K562 (cell line): ENCODE data around the gene ZNF569. TPM values are rescaled to one million over a fixed set of nuclear protein-coding genes. Genes with fewer than 3 reads are reported as not detected.

Source experiments
- CREB3L1 ChIP-seq: fragments of 450-650 bp; IDR thresholded peaks from 2 replicates; pipeline ENCODE4 v1.6.1; 2014; ENCODE audit warnings: low read depth, mild to moderate bottlenecking, moderate library complexity, borderline replicate concordance
- GABPB2 ChIP-seq: fragments of 250-450 bp; sonication (Bioruptor Pico); conservative IDR thresholded peaks from 2 replicates; pipeline ENCODE4 v1.5.1; 2021; ENCODE audit warnings: mild to moderate bottlenecking
- HSF4 ChIP-seq: fragments of 250-450 bp; sonication (Bioruptor Pico); IDR thresholded peaks from 2 replicates; pipeline ENCODE4 v2.1.2; 2022; ENCODE audit warnings: mild to moderate bottlenecking, moderate library complexity, borderline replicate concordance
- KLF13 ChIP-seq: fragments of 450-650 bp; IDR thresholded peaks from 2 replicates; pipeline ENCODE4 v1.6.1; 2016; ENCODE audit warnings: missing genetic modification characterization, low read depth, mild to moderate bottlenecking, missing compliant biosample characterization, moderate library complexity, borderline replicate concordance
- NR1H2 ChIP-seq: sonication (generic); formaldehyde crosslinking; IDR thresholded peaks from 2 replicates; pipeline ENCODE4 v1.4.0; 2020; ENCODE audit warnings: mild to moderate bottlenecking, missing genetic modification reagents
- OTX1 ChIP-seq: fragments of 450-650 bp; formaldehyde crosslinking; IDR thresholded peaks from 2 replicates; pipeline ENCODE4 v1.4.0; 2022; ENCODE audit warnings: mild to moderate bottlenecking
- PHF21A ChIP-seq: fragments of 450-650 bp; IDR thresholded peaks from 2 replicates; pipeline ENCODE4 v1.6.1; 2017; ENCODE audit warnings: low read depth, borderline replicate concordance
- TEAD4 ChIP-seq, 2 experiments: sonication (generic) in 1 of 2; formaldehyde crosslinking in 1 of 2; IDR thresholded peaks; 2 replicates each; pipeline versions ENCODE4 v1.6.1 to v1.8.0; 2012 to 2022; ENCODE audit warnings: borderline replicate concordance in 1 of 2, inconsistent platforms in 1 of 2, low read length in 1 of 2, mild to moderate bottlenecking in 1 of 2, missing genetic modification reagents in 1 of 2
- ZNF23 ChIP-seq: fragments of 250-450 bp; sonication (Bioruptor Pico); IDR thresholded peaks from 2 replicates; pipeline ENCODE4 v1.4.0; 2020; ENCODE audit warnings: mild to moderate bottlenecking
- ZNF253 ChIP-seq: fragments of 250-450 bp; sonication (Bioruptor Pico); conservative IDR thresholded peaks from 2 replicates; pipeline ENCODE4 v1.6.1; 2021; ENCODE audit warnings: mild to moderate bottlenecking
- polyA plus RNA-seq, 8 experiments: library from polyadenylated mRNA; depleted of rRNA in 4 of 8; stranded (reverse) in 5 of 8; unstranded in 3 of 8; fragments of >200 nt; fragmentation: Nextera tagmentation in 2 of 8; fragmentation: Illumina TruSeq in 1 of 8; extraction: Ambion mirVana in 2 of 8; extraction: Trizol in 1 of 8; gene quantifications; 2 replicates each; pipeline versions ENCODE4 v1.2.1 to v1.2.3, GENCODE V29; 2011 to 2014; ENCODE audit warnings: inconsistent platforms in 1 of 8, missing spikeins in 1 of 8
- total RNA-seq, 7 experiments: library from RNA; depleted of rRNA in 6 of 7; stranded (reverse); fragments of >200 nt in 6 of 7; fragmentation: Illumina TruSeq in 2 of 7; extraction: Trizol in 2 of 7; gene quantifications; 2 replicates each; pipeline versions ENCODE4 v1.2.1 to v1.2.3, GENCODE V29; 2011 to 2021; ENCODE audit warnings: low replicate concordance in 1 of 7
- TF ChIP-seq, protein P1 (sequence below): fragments of 150-350 bp; IDR thresholded peaks from 2 replicates; pipeline ENCODE4 v1.6.1; 2014; ENCODE audit warnings: low read depth, mild to moderate bottlenecking, low read length, borderline replicate concordance
- TF ChIP-seq, protein P2 (sequence below): sonication (generic); formaldehyde crosslinking; IDR thresholded peaks from 2 replicates; pipeline ENCODE4 v1.8.0; 2022; ENCODE audit warnings: mild to moderate bottlenecking, missing genetic modification reagents
- TF ChIP-seq, protein P3 (sequence below): fragments of 250-450 bp; sonication (Bioruptor Pico); IDR thresholded peaks from 2 replicates; pipeline ENCODE4 v1.4.0; 2020; ENCODE audit warnings: mild to moderate bottlenecking, moderate library complexity, borderline replicate concordance
- TF ChIP-seq, protein P4 (sequence below), 2 experiments: IDR thresholded peaks; 2 replicates each; pipeline ENCODE4 v1.6.1; 2011; ENCODE audit warnings: borderline replicate concordance in 1 of 2, control low read depth in 1 of 2, low read depth in 1 of 2, low read length in 1 of 2, mild to moderate bottlenecking in 1 of 2, mixed read lengths in 1 of 2, moderate library complexity in 1 of 2; ENCODE audit not compliant: insufficient read depth in 1 of 2, insufficient read length in 1 of 2, poor library complexity in 1 of 2, severe bottlenecking in 1 of 2; ENCODE audit errors: extremely low read depth in 1 of 2

The ZNF569 gene
- total and polyA plus RNA-seq, 9 of the 15 experiments (the other 6 are each of a cell fraction or from before 2014, with no cell fraction given), result 2.1 to 5.7 (median 4.5) TPM

DNA sequence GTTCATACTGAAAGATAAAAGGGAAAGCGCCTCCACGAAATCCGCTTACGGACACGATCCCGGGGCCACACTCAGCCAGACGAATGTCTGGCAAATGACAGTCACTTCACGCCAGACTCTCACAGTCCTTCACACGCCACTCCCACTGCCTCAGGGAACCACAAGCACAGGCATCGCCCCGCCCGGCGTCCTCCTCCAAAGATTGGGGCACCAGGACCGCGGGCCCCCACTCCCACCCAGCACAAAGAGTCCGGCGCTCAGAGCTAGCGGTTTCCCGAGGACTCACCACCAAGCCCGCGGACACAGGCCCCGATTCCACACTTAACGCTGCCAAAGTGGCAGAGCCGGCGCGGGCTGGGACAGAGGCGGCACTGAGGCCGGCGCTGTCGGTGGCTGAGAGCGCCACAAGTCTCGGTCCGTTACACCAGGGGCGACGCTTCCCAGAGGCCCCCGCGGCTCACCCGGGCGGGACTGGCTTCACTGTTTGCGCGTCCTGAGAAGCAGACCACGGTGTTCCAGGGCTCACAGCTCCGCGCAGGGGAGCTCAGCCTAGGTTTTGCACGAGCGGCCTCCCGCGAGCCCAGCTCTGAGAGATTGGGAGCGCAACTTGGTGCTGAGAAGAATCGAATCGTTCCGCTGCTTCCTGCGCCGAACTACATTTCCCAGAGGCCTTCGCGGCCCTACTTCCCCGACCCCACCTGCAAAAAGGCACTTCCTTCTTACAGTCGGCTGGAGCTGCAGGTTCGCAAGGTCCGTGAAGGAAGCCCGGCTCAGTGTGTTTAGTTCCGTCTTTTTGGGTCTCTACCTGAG lies at the start of gene ZNF569 (continued):
- no peak for TF ChIP-seq PHF21A
- peak; percentile 77; the same call in 1 of the 2 replicates for TF ChIP-seq CREB3L1
- TF ChIP-seq, protein P1, sequence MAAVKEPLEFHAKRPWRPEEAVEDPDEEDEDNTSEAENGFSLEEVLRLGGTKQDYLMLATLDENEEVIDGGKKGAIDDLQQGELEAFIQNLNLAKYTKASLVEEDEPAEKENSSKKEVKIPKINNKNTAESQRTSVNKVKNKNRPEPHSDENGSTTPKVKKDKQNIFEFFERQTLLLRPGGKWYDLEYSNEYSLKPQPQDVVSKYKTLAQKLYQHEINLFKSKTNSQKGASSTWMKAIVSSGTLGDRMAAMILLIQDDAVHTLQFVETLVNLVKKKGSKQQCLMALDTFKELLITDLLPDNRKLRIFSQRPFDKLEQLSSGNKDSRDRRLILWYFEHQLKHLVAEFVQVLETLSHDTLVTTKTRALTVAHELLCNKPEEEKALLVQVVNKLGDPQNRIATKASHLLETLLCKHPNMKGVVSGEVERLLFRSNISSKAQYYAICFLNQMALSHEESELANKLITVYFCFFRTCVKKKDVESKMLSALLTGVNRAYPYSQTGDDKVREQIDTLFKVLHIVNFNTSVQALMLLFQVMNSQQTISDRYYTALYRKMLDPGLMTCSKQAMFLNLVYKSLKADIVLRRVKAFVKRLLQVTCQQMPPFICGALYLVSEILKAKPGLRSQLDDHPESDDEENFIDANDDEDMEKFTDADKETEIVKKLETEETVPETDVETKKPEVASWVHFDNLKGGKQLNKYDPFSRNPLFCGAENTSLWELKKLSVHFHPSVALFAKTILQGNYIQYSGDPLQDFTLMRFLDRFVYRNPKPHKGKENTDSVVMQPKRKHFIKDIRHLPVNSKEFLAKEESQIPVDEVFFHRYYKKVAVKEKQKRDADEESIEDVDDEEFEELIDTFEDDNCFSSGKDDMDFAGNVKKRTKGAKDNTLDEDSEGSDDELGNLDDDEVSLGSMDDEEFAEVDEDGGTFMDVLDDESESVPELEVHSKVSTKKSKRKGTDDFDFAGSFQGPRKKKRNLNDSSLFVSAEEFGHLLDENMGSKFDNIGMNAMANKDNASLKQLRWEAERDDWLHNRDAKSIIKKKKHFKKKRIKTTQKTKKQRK, result no peak
- TF ChIP-seq GABPB2, result no peak
- TF ChIP-seq, protein P2, sequence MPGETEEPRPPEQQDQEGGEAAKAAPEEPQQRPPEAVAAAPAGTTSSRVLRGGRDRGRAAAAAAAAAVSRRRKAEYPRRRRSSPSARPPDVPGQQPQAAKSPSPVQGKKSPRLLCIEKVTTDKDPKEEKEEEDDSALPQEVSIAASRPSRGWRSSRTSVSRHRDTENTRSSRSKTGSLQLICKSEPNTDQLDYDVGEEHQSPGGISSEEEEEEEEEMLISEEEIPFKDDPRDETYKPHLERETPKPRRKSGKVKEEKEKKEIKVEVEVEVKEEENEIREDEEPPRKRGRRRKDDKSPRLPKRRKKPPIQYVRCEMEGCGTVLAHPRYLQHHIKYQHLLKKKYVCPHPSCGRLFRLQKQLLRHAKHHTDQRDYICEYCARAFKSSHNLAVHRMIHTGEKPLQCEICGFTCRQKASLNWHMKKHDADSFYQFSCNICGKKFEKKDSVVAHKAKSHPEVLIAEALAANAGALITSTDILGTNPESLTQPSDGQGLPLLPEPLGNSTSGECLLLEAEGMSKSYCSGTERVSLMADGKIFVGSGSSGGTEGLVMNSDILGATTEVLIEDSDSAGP, result no peak
- TF ChIP-seq, protein P3, sequence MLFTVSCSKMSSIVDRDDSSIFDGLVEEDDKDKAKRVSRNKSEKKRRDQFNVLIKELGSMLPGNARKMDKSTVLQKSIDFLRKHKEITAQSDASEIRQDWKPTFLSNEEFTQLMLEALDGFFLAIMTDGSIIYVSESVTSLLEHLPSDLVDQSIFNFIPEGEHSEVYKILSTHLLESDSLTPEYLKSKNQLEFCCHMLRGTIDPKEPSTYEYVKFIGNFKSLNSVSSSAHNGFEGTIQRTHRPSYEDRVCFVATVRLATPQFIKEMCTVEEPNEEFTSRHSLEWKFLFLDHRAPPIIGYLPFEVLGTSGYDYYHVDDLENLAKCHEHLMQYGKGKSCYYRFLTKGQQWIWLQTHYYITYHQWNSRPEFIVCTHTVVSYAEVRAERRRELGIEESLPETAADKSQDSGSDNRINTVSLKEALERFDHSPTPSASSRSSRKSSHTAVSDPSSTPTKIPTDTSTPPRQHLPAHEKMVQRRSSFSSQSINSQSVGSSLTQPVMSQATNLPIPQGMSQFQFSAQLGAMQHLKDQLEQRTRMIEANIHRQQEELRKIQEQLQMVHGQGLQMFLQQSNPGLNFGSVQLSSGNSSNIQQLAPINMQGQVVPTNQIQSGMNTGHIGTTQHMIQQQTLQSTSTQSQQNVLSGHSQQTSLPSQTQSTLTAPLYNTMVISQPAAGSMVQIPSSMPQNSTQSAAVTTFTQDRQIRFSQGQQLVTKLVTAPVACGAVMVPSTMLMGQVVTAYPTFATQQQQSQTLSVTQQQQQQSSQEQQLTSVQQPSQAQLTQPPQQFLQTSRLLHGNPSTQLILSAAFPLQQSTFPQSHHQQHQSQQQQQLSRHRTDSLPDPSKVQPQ (CRISPR knock-in tag), result no peak
- TF ChIP-seq, protein P4, sequence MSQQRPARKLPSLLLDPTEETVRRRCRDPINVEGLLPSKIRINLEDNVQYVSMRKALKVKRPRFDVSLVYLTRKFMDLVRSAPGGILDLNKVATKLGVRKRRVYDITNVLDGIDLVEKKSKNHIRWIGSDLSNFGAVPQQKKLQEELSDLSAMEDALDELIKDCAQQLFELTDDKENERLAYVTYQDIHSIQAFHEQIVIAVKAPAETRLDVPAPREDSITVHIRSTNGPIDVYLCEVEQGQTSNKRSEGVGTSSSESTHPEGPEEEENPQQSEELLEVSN (IDR thresholded peaks at IDR 0.05; ENCODE audit: borderline replicate concordance in 1 of 2, extremely low read depth in 1 of 2, insufficient read depth in 1 of 2, insufficient read length in 1 of 2, low read depth in 1 of 2, low read length in 1 of 2, poor library complexity in 1 of 2, severe bottlenecking in 1 of 2), result no peak
- no peak for TF ChIP-seq KLF13 (tag)
- TF ChIP-seq HSF4 (CRISPR knock-in tag), result no peak
- TF ChIP-seq NR1H2 (CRISPR knock-in tag), result no peak
- TF ChIP-seq ZNF253 (CRISPR knock-in tag), result no peak
- no peak for TF ChIP-seq ZNF23
- no peak for TF ChIP-seq OTX1 (CRISPR knock-in tag)
- TF ChIP-seq TEAD4 (IDR thresholded peaks at IDR 0.05; ENCODE audit: low read length), result no peak
- TF ChIP-seq TEAD4 (CRISPR knock-in tag; IDR thresholded peaks at IDR 0.05; ENCODE audit: borderline replicate concordance), result no peak
